HG03139 (cell line): Measurements from ENCODE around the gene TCF25.
"Not testable (repeated sequence)": the region's sequence is repeated elsewhere in the genome, so short reads cannot be mapped to it uniquely, and the experiment has no call there.

Experiments used
- ATAC-seq: cut with Tn5 transposase; IDR thresholded peaks from one replicate; pipeline ENCODE4 v1.9.1; 2021; ENCODE audit not compliant: unreplicated experiment

The TCF25 gene

DNA sequence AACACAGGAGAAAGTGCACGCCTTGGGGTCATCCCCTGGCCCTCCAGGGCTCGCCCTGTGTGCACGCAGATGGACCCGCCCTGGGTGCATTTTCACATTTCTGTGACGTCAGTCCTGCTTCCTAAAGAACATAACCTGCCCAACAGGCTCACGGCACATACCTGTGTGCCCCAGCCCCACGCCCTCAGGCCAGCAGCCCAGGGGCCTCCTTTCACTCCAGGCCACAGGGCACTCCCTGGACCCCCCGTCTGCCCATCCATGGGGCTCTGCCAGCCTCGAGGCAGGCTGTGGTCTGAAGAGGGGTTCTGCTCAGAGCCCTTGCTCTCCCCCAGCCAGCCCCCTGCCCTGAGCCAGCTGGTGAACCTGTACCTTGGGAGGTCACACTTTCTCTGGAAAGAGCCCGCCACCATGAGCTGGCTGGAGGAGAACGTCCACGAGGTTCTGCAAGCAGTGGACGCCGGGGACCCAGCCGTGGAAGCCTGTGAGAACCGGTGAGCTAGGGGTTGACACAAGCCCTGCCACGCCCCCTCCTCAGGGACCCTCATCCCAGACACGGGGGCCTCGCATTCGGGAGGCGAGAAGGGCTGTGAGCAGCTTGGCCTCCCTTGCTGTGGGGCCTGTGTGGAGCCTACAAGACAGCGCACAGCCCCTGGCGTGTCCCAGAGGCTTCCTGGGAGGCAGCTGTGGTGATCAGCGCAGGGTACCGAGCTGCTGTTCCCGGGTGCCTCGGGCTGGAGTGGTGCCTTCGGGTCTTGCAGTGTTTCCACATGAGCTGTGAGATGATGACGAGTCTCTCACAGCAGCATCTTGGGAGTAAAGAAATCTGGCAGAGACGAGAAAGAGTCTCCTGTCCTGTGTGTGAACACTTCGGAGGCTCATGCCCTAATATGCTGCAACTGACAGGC, 31.5 kb downstream of the TCF25 start:
- no peak for ATAC-seq

DNA sequence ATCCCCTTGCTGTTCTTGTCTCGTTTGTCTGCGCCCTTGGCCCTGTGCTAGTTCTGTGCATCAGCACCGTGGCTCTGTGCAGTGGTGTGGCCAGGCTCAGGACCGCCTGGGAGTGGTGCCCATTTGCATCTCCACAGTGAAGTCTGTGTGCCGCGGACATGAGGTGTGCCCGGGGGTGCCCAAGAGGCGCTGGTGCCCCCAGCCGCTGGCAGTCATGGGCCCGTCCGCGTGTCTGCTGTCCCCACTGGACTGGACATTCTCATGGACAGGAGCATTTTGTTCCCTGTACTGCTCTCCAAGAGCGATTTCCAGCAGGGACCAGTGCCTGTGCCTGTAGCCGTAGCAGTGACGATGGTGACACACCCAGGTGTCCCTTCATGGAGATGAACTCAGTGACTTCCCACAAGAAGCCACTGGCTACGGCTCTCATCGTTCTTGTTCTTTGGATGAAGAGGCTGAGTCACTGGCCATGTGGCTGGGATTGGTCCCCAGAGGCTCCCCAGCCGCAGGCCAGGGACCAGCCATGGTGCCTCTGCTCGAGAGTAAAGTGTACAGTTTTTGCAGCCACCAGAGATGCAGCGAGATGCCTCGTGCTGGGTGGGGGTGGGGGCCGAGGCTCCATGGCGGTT, 32.2 kb downstream of the TCF25 start:
- no peak for ATAC-seq

DNA sequence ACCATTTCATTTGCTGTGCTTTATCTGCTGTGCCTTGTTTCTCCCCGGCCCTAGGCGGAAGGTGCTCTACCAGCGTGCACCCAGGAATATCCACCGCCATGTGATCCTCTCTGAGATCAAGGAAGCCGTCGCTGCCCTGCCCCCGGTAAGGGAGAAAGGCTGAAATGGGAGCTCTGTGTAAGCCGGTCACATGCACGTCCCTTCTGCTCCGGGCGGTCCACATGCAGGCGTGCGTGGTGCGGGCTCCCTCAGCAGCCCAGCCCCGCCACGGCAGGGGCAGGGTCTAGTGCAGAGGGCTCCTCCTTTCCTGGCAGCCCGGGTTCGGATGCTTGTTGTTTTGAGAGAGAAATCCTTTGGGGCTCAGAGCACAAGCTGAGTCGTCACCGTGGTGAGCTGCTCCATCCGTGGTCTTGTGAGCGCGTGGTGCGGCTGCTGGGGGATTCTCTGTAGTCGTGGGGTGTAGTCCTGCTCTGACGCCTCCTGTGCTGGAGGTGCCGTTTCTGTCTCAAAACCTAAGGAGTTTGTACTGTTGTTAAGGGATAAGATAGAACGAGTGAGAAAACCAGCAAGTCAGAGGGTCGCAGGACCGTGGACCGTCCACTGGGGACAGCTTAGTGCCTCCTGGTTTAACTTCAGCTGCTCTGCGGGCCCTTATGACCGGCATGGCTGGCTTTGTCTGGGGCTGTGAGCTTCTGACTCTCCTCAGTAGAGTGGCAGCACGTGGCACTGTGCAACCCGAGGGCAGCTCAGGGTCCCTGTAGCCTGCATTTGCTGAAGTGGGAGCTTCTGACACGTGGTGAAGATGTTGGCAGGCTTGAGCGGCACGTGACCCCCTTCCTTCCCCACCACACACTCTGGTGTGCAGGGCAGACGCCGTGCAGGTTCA, 33.0 kb downstream of the TCF25 start:
- no peak for ATAC-seq

DNA sequence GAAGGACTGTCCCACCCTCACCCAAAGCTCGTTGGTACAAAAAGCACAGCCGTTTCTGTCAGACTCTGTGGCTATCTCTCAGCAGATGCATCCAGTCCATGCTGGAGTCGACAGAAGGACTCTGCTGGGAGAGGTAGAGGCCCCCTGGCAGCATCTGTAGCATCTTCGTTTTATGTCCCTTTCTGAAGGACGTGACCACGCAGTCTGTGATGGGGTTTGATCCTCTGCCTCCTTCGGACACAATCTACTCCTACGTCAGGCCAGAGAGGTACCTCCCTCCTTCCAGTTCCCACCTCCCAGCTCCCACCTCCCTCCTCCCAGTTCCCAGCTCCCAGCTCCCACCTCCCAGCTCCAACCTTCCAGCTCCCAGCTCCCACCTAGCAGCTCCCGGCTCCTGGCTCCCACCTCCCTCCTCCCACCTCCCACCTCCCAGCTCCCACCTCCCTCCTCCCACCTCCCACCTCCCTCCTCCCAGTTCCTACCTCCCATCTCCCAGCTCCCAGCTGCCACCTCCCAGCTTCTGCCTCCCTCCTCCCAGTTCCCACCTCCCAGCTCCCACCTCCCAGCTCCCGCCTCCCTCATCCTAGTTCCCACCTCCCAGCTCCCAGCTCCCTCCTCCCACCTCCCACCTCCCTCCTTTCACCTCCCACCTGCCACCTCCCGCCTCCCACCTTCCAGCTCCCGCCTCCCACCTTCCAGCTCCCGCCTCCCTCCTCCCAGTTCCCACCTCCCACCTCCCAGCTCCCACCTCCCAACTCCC, 33.8 kb downstream of the TCF25 start:
- no peak for ATAC-seq

- ATAC-seq = no peak
These were observed 34.8 kb downstream of the TCF25 start for GRCh38 chr16:89908236-89908635.

DNA sequence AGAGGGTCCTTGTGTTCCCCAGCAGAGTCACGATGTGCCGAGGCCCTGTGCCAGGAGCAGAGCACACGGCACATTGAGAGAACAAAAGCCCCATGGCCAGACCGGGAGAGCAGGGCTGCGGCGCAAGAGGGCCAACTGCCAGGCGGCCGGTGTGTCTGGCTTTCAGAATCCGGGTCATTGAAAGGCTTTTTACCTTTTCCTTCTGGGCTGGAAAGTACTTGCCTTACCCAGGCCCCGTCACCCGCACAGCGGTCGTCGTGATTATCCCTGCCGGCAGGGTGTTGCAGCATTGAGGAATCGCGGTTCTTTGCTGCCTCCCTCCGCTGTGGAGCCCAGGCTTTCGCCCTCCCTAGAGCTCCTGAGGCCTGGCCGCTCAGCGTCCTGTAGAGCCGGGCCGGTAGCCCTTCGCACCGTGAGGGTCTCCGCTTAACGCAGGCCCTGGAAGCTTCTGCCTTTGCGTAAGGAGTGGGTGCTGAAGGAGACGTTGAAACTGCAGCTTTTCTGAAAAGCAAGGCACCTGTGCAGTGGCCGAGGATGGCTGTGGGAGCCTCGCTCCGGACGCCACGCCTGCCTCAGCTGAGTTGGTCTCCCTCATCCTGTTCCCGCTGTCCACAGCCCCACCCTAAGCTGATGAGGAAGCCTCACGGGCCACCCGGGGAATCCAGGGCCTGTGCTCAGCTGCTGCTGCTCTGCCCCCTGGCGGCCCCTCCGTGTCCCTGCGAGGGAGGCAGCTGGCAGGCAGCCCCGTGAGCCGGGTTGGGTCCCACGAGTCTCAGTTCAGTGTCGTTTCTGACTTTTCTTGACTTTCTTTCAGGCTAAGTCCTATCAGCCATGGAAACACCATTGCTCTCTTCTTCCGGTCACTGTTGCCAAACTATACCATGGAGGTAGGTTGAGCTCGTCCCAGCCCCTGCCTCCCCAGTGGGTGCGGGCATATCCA, 36.7 kb downstream of the TCF25 start:
- no peak for ATAC-seq

DNA sequence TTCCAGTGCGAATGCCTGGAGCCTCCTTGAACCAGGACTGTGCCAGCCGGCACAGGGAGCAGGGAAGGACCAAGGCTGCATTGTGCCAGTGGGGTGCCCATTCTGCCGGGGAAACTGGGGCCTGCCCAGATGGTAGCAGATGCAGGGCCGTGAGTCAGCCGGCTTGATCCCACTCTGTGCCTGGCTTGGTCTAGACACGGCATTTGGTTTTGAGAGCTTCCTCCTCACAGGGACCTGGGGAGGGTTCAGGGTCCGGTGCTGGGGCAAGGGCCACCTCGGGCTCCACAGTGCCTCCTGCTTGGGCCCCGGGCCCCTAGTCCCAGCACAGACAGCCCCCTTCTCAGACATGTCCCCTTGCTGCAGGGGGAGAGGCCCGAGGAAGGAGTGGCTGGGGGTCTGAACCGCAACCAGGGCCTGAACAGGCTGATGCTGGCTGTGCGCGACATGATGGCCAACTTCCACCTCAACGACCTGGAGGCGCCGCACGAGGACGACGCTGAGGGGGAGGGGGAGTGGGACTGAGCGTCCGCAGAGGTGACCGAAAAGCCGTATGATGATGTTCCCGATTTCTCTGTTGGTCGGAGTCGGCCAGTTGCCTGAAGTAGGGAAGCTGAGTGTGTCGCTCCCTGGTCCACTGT, 37.4 kb downstream of the TCF25 start:
- no peak for ATAC-seq

DNA sequence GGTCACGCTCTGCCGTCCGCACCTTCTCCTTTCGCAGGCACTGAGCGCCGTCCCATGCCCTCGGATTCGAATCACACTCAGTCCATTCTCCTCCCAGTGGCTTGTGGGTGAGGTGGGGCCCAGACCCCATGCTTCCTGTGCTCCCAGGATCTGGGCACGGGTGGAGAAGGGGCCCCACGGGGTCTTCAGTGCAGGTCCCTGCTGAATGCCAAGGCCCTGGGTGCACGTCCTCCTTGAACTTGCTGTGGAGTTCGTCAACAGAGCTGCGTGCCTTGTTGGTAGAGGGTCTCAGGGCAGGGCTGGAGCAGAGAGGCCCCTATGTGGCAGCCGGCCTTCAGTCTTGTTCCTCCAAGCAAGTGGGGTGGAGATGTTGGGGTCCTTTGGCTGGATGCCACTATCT, 38.0 kb downstream of the TCF25 start:
- ATAC-seq = no peak

GRCh38 chr16:89912143-89912542, 38.8 kb downstream of the TCF25 start:
- no peak for ATAC-seq

DNA sequence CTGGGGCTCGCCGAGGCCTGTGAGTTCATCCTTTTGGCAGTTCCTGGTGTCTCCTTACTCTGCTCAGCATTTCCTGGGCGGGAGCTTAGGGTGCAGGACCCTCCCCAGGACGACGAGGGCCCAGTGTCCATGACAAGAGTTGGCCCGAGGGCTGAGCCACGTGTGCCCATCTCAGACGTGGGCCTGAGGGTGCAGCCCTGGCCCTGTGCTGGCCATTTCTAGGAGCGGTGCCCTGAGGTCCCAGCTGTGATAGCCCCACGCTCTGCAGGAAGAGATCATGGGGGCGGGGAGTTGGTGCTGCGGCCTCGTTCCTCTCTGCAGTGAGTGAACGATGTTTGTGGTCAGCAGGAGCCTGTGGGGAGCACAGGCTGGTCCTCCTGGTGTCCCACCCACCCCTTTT, 39.2 kb downstream of the TCF25 start:
- no peak for ATAC-seq

GRCh38 chr16:89913408-89914387, 40.3 kb downstream of the TCF25 start:
- no peak for ATAC-seq

DNA sequence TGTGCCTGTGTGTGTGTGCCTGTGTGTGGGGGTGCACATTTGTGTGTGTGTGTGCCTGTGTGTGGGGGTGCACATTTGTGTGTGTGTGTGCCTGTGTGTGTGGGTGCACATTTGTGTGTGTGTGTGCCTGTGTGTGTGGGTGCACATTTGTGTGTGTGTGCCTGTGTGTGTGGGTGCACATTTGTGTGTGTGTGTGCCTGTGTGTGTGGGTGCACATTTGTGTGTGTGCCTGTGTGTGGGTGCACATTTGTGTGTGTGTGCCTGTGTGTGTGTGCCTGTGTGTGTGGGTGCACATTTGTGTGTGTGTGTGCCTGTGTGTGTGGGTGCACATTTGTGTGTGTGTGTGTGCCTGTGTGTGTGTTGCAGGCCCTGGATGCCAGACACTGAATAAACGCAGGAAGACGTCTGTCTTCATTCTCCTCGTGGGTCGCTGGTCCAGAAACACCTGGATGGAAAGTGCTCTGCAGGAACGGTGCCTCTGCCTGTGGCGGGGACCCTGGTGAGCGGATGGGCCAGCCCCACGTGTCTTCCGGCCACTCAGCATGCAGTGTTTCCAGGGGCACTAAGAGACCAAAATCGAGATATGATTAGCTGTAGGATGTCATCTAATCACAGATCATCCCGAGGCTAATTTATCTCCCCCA, 41.4 kb downstream of the TCF25 start:
- ATAC-seq = not testable (repeated sequence)

DNA sequence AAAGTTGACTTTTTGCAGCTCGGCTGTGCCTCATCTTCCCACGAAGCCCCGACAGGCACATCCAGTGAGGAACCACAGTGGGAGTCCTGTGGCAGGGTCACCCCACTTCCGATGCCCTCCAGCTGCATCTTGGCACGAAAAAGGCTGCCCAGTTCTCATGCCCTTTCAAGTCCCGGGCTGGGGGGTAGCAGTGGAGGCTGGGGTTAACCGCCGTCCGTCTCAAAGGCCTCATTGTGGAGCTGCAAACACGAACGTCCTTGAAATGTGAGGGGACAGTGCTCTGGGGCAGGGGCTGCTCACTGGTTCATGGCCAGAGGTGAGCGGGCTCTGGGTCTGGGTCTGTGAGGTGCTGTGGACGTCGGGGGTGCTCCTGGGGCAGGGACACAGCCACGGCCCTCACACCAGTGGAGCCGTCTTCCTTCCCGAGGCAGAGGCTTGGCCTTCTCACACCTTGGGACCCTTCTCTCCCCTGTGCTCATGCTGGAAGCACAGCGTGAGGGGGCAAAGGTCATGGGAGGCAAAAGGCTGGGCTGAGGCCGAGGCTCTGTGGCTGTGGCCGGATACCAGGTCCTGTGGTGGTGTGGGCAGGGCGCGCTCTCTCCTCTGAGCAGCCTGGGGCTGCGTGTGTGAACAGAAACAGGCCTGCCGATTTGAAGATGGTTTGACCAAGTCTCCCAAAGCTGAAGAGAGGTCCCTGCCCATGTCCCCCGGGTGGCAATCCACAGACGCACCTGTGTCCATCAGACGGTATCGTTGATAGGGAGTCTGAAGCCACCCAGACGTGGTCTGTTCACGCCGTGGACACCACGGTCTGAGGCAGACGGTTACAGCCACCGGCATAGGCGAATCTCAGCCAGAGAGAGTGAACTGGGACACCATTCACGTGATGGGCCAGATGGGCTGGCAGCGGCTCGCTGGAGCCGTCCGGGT, 42.2 kb downstream of the TCF25 start:
- ATAC-seq = no peak

- ATAC-seq = no peak
These were observed 44.5 kb downstream of the TCF25 start for GRCh38 chr16:89917773-89918452.

DNA sequence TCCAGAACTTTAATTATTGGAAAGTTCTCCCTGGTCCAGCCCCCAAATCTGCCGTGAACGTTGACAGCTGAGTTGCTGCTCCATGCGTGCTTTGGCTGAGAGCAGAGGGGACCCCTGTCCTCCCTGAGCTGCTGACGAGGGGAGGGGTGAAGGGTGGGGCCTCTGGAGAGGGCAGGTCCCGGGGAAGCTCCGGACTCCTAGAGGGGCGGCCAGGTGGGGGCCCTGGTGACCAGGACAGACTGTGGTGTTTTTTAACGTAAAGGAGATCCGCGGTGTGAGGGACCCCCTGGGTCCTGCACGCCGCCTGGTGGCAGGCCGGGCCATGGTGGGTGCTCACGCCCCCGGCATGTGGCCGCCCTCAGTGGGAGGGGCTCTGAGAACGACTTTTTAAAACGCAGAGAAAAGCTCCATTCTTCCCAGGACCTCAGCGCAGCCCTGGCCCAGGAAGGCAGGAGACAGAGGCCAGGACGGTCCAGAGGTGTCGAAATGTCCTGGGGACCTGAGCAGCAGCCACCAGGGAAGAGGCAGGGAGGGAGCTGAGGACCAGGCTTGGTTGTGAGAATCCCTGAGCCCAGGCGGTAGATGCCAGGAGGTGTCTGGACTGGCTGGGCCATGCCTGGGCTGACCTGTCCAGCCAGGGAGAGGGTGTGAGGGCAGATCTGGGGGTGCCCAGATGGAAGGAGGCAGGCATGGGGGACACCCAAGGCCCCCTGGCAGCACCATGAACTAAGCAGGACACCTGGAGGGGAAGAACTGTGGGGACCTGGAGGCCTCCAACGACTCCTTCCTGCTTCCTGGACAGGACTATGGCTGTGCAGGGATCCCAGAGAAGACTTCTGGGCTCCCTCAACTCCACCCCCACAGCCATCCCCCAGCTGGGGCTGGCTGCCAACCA, 45.3 kb downstream of the TCF25 start, which contains the start of gene MC1R:
Gene MC1R, plus strand, starts transcription at position 410 of the 895 bp plus-strand sequence. Its CDS starts 397 bp downstream, at position 807.
- no peak for ATAC-seq
